B cell (primary cell): ENCODE measurements around the gene TLCD3B. TPM values are rescaled to one million over a fixed set of nuclear protein-coding genes. Genes with fewer than 3 reads are reported as not detected.

Source experiments
- ATAC-seq: fragments of 200-7000 bp; cut with Tn5 transposase; one replicate; pipeline ENCODE4 v1.10.0; 2021; ENCODE audit warnings: low read depth, mild to moderate bottlenecking, moderate number of reproducible peaks, moderate library complexity
- CTCF ChIA-PET: fragments of 350-600 bp; sonication (Branson Sonifier 250); formaldehyde crosslinking; loops from one replicate; lab custom pipeline; 2021; ENCODE audit warnings: antibody characterized with exemption, inconsistent platforms; lab: Charles Lee
- POLR2A ChIA-PET: fragments of 350-600 bp; sonication (Branson Sonifier 250); formaldehyde crosslinking; loops from one replicate; lab custom pipeline; 2021; ENCODE audit warnings: antibody characterized with exemption; lab: Charles Lee
- DNase-seq: peaks from one replicate; pipeline ENCODE4 v3.0.0; 2013
- H2AFZ ChIP-seq: 2 replicates; pipeline ENCODE4 v1.6.1; 2012; ENCODE audit warnings: mild to moderate bottlenecking, low read depth, low read length; ENCODE audit not compliant: insufficient read depth, poor library complexity, severe bottlenecking
- H3K27ac ChIP-seq, 2 donors: 1 replicate in 1 of 2; 2 replicates in 1 of 2; pipeline ENCODE4 v1.5.1; 2012 to 2013; ENCODE audit warnings: low read length in 2 of 2, mild to moderate bottlenecking in 2 of 2, moderate library complexity in 1 of 2
- H3K27me3 ChIP-seq, 4 experiments: fragments of 200-600 bp in 1 of 4; sonication (generic) in 1 of 4; replicated peaks in 1 of 4; 1 replicate in 2 of 4; 2 replicates in 2 of 4; pipeline versions ENCODE4 v1.6.1 to v1.7.0; 2013 to 2016; ENCODE audit warnings: low read length in 3 of 4, mild to moderate bottlenecking in 2 of 4, mixed read lengths in 1 of 4, moderate library complexity in 1 of 4; ENCODE audit not compliant: insufficient read depth in 4 of 4, control insufficient read depth in 3 of 4; ENCODE audit errors: control extremely low read depth in 1 of 4
- H3K36me3 ChIP-seq, 2 experiments: replicated peaks in 1 of 2; 1 replicate in 1 of 2; 2 replicates in 1 of 2; pipeline versions ENCODE4 v1.6.1 to v1.7.1; 2013; ENCODE audit warnings: low read length in 1 of 2; ENCODE audit not compliant: insufficient read depth in 2 of 2, control insufficient read depth in 1 of 2; ENCODE audit errors: control extremely low read depth in 1 of 2, extremely low read depth in 1 of 2
- H3K4me1 ChIP-seq, 2 donors: fragments of 200-600 bp in 1 of 2; sonication (generic) in 1 of 2; 1 replicate in 1 of 2; 2 replicates in 1 of 2; pipeline versions ENCODE4 v1.5.1 to v1.6.1; 2013 to 2017; ENCODE audit warnings: low read length in 2 of 2; ENCODE audit not compliant: control insufficient read depth in 2 of 2, insufficient read depth in 2 of 2
- H3K4me2 ChIP-seq: replicated peaks from 2 replicates; pipeline ENCODE3; 2012; ENCODE audit warnings: mild to moderate bottlenecking, low read depth, low read length; ENCODE audit not compliant: poor library complexity, severe bottlenecking
- H3K4me3 ChIP-seq, 5 experiments: fragments of 200-600 bp in 1 of 5; sonication (generic) in 1 of 5; 1 replicate in 3 of 5; 2 replicates in 2 of 5; pipeline versions ENCODE4 v1.5.1 to v1.7.0; 2011 to 2016; ENCODE audit warnings: low read length in 4 of 5, mild to moderate bottlenecking in 4 of 5, low read depth in 2 of 5, control low read depth in 1 of 5, moderate library complexity in 1 of 5; ENCODE audit not compliant: insufficient read depth in 1 of 5; ENCODE audit errors: control extremely low read depth in 1 of 5, extremely low read depth in 1 of 5
- H3K79me2 ChIP-seq: fragments of 200-600 bp; sonication (generic); one replicate; pipeline ENCODE4 v1.6.0; 2016; ENCODE audit warnings: low read length; ENCODE audit not compliant: control insufficient read depth, insufficient read depth
- H3K9ac ChIP-seq: fragments of 200-600 bp; sonication (generic); 2 replicates; pipeline ENCODE4 v1.6.1; 2017; ENCODE audit warnings: mild to moderate bottlenecking, low read length, moderate library complexity
- H3K9me3 ChIP-seq, 3 donors: one replicate each; pipeline versions ENCODE4 v1.6.1 to v1.7.1; 2013; ENCODE audit warnings: low read length in 2 of 3; ENCODE audit not compliant: control insufficient read depth in 2 of 3, insufficient read depth in 1 of 3; ENCODE audit errors: control extremely low read depth in 1 of 3
- H4K20me1 ChIP-seq: 2 replicates; pipeline ENCODE4 v1.6.0; 2012; ENCODE audit warnings: mild to moderate bottlenecking, low read length; ENCODE audit not compliant: insufficient read depth, control insufficient read depth, poor library complexity, severe bottlenecking
- H3K27ac Mint-ChIP-seq: one replicate; pipeline ENCODE4 v1.8.0; 2021; ENCODE audit warnings: mixed read lengths
- H3K27me3 Mint-ChIP-seq: one replicate; pipeline ENCODE4 v1.8.0; 2021; ENCODE audit warnings: mixed read lengths
- H3K4me1 Mint-ChIP-seq: one replicate; pipeline ENCODE4 v1.8.0; 2021; ENCODE audit warnings: mixed read lengths
- H3K4me3 Mint-ChIP-seq: one replicate; pipeline ENCODE4 v1.8.0; 2021; ENCODE audit warnings: mixed read lengths
- H3K9me3 Mint-ChIP-seq: one replicate; pipeline ENCODE4 v1.8.0; 2022; ENCODE audit warnings: mixed read lengths; ENCODE audit not compliant: insufficient read depth
- CTCF ChIP-seq: fragments of 200-600 bp; IDR thresholded peaks from one replicate; pipeline ENCODE4 v1.8.0; 2022; ENCODE audit warnings: antibody characterized with exemption, mild to moderate bottlenecking
- EZH2 ChIP-seq: IDR thresholded peaks from 2 replicates; pipeline ENCODE4 v1.6.1; 2012; ENCODE audit warnings: borderline replicate concordance, low read depth, mild to moderate bottlenecking, moderate library complexity, low read length; ENCODE audit not compliant: insufficient read depth, poor library complexity, severe bottlenecking
- WGBS: methylation state at CpG from one replicate; pipeline ENCODE4 v1.1.5; 2013; ENCODE audit warnings: missing lambda C conversion rate; ENCODE audit not compliant: insufficient coverage; 5-methylcytosine and 5-hydroxymethylcytosine counted together
- intact Hi-C: fragments of 100-400 bp; cut with micrococcal nuclease; formaldehyde crosslinking; loops from one replicate; pipeline ENCODE4 v1.10.0; 2022
- polyA plus RNA-seq: library from polyadenylated mRNA; depleted of rRNA; stranded (reverse); fragments of >200 nt; gene quantifications from 2 replicates; pipeline ENCODE4 v1.2.3, GENCODE V29; 2012
- total RNA-seq, 2 donors: library from RNA; stranded (reverse); fragments of 120-200 nt in 1 of 2; gene quantifications; 1 replicate in 1 of 2; 2 replicates in 1 of 2; pipeline versions ENCODE4 v1.2.3 to v1.2.4, GENCODE V29; 2013 to 2022

TLCD3B gene
- total and polyA plus RNA-seq, 2 donors (not counting 1 experiment from before 2014, with no cell fraction given), result not detected

- 80% methylated on average over 13 of the region's 16 CpGs for WGBS
- intact Hi-C loops, result no loop called here
- no peak overlapping the region for H2AFZ ChIP-seq
- no peaks in the 10 kb centered on the region for H3K79me2 ChIP-seq
- CTCF ChIA-PET, result no interaction called here
- no peak overlapping the region for H3K9ac ChIP-seq
- no peaks in the 10 kb centered on the region for H3K9me3 Mint-ChIP-seq
- POLR2A ChIA-PET, result no interaction called here
- no peak overlapping the region for H3K4me3 ChIP-seq
- H3K27ac Mint-ChIP-seq, result no peak overlapping the region
- H3K27me3 Mint-ChIP-seq, result peaks cover 33% of the 10 kb centered on the region
- H3K4me1 ChIP-seq, result peaks cover 6 to 11% of the 10 kb centered on the region in 2 donors
- H4K20me1 ChIP-seq, result no peaks in the 10 kb centered on the region
- H3K27ac ChIP-seq, result no peak overlapping the region
- H3K36me3 ChIP-seq, result no peaks in the 10 kb centered on the region
- no peak for DNase-seq
- peaks cover 0 to 8% (median 0%) of the 10 kb centered on the region in 3 donors for H3K9me3 ChIP-seq
- peaks cover 0 to 24% (median 8%) of the 10 kb centered on the region in 4 experiments for H3K27me3 ChIP-seq
- H3K4me1 Mint-ChIP-seq, result peaks cover 17% of the 10 kb centered on the region
- TF ChIP-seq CTCF (no peak), EZH2 (no peak)
- no peak overlapping the region for H3K4me3 Mint-ChIP-seq
- no peak overlapping the region for H3K4me2 ChIP-seq
- ATAC-seq, result no peak
Observed at GRCh38 chr16:30024451-30024850, 6.6 kb downstream of the TLCD3B start.

GRCh38 chr16:30023586-30023985 lies 7.5 kb downstream of the TLCD3B start:
- ATAC-seq (no peak), DNase-seq (no peak)
- Mint-ChIP-seq H3K27me3 (peaks cover 25% of the 10 kb centered on the region), H3K4me3 (no peak overlapping the region), H3K4me1 (peaks cover 15% of the 10 kb centered on the region), H3K9me3 (no peaks in the 10 kb centered on the region), H3K27ac (no peak overlapping the region)
- Histone ChIP-seq H3K9ac (no peak overlapping the region), H3K36me3 (no peaks in the 10 kb centered on the region), H3K4me2 (no peak overlapping the region), H2AFZ (no peak overlapping the region), H3K79me2 (no peaks in the 10 kb centered on the region), H3K4me1 (peaks cover 6 to 11% of the 10 kb centered on the region in 2 donors), H3K9me3 (peaks cover 0 to 3% (median 0%) of the 10 kb centered on the region in 3 donors), H4K20me1 (no peaks in the 10 kb centered on the region), H3K4me3 (no peak overlapping the region), H3K27me3 (peaks cover 0 to 16% (median 4%) of the 10 kb centered on the region in 4 experiments), H3K27ac (no peak overlapping the region)
- 92% methylated on average over 10 of the region's 11 CpGs for WGBS
- ChIA-PET POLR2A (interaction anchor here (0.6 kb wide), 1 partner anchor 12 kb away, joined by 3 read pairs; no protein-coding TSS in a partner anchor), CTCF (interaction anchor here (1.2 to 1.8 kb wide), 2 partner anchors 8 to 323 kb away, joined by 5 to 6 read pairs; no protein-coding TSS in a partner anchor)
- TF ChIP-seq EZH2 (no peak), CTCF (no peak)
- intact Hi-C loops, result no loop called here
